Measurements from ENCODE around the gene BARHL1. TPM values are rescaled to one million over a fixed set of nuclear protein-coding genes. Genes with fewer than 3 reads are reported as not detected.

BARHL1 gene
- total RNA-seq, 1 experiment from 2014 or later = not detected

DNA sequence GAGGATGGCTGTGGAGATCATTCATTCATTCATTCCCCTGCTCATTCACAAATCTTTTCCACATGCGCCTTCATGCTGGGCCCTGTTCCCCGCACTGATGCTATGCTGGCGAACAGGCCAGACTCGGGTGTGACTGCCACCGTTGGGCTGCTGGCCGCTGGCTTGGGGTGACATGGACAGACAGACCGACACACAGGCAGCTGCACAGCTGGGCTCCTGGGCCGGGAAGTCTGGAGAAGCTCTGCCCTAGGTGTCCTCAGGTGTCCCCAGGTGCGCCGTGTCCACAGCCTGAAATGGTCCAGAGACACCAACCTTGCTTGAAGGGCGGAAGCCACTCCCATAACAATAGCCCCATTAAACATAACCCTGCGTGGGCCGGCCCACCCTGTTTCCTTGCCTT, 35.0 kb upstream of the BARHL1 start:
- H3K9me3 ChIP-seq (ENCODE audit: control insufficient read depth in 1 of 2, insufficient read depth in 1 of 2, low read depth in 1 of 2, low read length in 2 of 2) = no peaks in the 10 kb centered on the region
- CTCF ChIA-PET = no interaction called here
- TF ChIP-seq CTCF (IDR thresholded peaks at IDR 0.05 in 2 of 3, conservative IDR thresholded peaks at IDR 0.05 in 1 of 3; ENCODE audit: borderline replicate concordance in 1 of 3, insufficient read depth in 1 of 3, low read depth in 2 of 3, low read length in 2 of 3) (no peak), FOSL1 (IDR thresholded peaks at IDR 0.05; ENCODE audit: low read depth) (no peak), RAD21 (IDR thresholded peaks at IDR 0.05; ENCODE audit: low read depth) (no peak), ZNF274 (IDR thresholded peaks at IDR 0.05; ENCODE audit: low read depth, low read length) (no peak), SIN3A (IDR thresholded peaks at IDR 0.05; ENCODE audit: low read depth) (no peak), CEBPB (IDR thresholded peaks at IDR 0.05; ENCODE audit: low read depth) (no peak), EGR1 (IDR thresholded peaks at IDR 0.05; ENCODE audit: low read depth) (no peak), POLR2AphosphoS5 (IDR thresholded peaks at IDR 0.05; ENCODE audit: low read depth, low read length) (no peak), REST (IDR thresholded peaks at IDR 0.05; ENCODE audit: low read depth) (no peak), ZFX (IDR thresholded peaks at IDR 0.05) (no peak), POLR2A (IDR thresholded peaks at IDR 0.05; ENCODE audit: borderline replicate concordance, extremely low read depth, insufficient read depth, insufficient read length) (no peak), EZH2 (IDR thresholded peaks at IDR 0.05) (no peak), JUND (IDR thresholded peaks at IDR 0.05) (no peak)
- TF ChIP-seq, protein P1, sequence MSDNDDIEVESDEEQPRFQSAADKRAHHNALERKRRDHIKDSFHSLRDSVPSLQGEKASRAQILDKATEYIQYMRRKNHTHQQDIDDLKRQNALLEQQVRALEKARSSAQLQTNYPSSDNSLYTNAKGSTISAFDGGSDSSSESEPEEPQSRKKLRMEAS (IDR thresholded peaks at IDR 0.05) = no peak
- DNase-seq (ENCODE audit: low read depth, low spot score) = no peak
- peaks cover 4 to 27% of the 10 kb centered on the region in 2 experiments; a peak in 3 of 4 replicates for H3K4me1 ChIP-seq (ENCODE audit: control insufficient read depth in 1 of 2, insufficient read depth in 2 of 2, low read length in 2 of 2)
- H3K4me2 ChIP-seq (ENCODE audit: low read length) = no peak overlapping the region
- intact Hi-C loops (cut with micrococcal nuclease) = no loop called here
- H3K27me3 ChIP-seq (ENCODE audit: insufficient read depth, low read length) = no peaks in the 10 kb centered on the region
- H3K79me2 ChIP-seq (ENCODE audit: insufficient read depth, low read length) = no peaks in the 10 kb centered on the region
- H3K9ac ChIP-seq (ENCODE audit: low read length) = no peak overlapping the region
- RAD21 ChIA-PET (ENCODE audit: low non-redundant PET in 1 of 2, low total read pairs in 2 of 2, uncharacterized antibody in 2 of 2, unreplicated experiment in 2 of 2) = no interaction called here
- H3K27ac ChIP-seq (ENCODE audit: low read depth, low read length) = no peak overlapping the region
- no peak for ATAC-seq
- no peak overlapping the region for H2AFZ ChIP-seq (ENCODE audit: low read depth, low read length, poor library complexity, severe bottlenecking)
- POLR2A ChIA-PET = no interaction called here
- no peaks in the 10 kb centered on the region for H3K36me3 ChIP-seq (ENCODE audit: control insufficient read depth in 1 of 2, insufficient read depth in 2 of 2, low read length in 2 of 2)
- no peaks in the 10 kb centered on the region for H4K20me1 ChIP-seq (ENCODE audit: insufficient read depth)
- H3K4me3 ChIP-seq (replicated peaks in 1 of 2; ENCODE audit: low read depth in 1 of 2, low read length in 2 of 2) = no peak overlapping the region
- H3K9me2 ChIP-seq (ENCODE audit: insufficient read depth) = no peaks in the 10 kb centered on the region
- BruUV-seq (replicated peaks) = no TSS peak

Measured in HCT116 (cell line).